ENCODE results near the gene TBX2. TPM values are rescaled to one million over a fixed set of nuclear protein-coding genes. Genes with fewer than 3 reads are reported as not detected.
"Not testable (repeated sequence)": the region's sequence is repeated elsewhere in the genome, so short reads cannot be mapped to it uniquely, and the experiment has no call there.

Gene TBX2
- not detected for polyA plus RNA-seq

- peak within 1 kb of the TSS in 1 of 6 donors; percentile 19 for H3K27ac Mint-ChIP-seq
These were observed at the start of gene TBX2 for GRCh38 chr17:61399131-61400065. TSS of gene TBX2 (plus strand) at chr17:61399843. CDS start at chr17:61400177, 334 bp downstream.

GRCh38 chr17:61351745-61352407 lies 47.8 kb upstream of the TBX2 start:
- H3K27ac Mint-ChIP-seq, result no peak overlapping the region
- H3K4me1 Mint-ChIP-seq, result no peaks in the 10 kb centered on the region
- H3K36me3 Mint-ChIP-seq, result peaks cover 0 to 4% (median 0%) of the 10 kb centered on the region in 3 donors
- no peak overlapping the region for H3K4me3 Mint-ChIP-seq
- no peaks in the 10 kb centered on the region for H3K9me3 Mint-ChIP-seq
- DNase-seq, result no peak
- H3K27me3 Mint-ChIP-seq (ENCODE audit: low read depth in 3 of 3), result peaks cover 0 to 2% (median 0%) of the 10 kb centered on the region in 3 donors

More at GRCh38 chr17:61399131-61400065, at the start of gene TBX2:
- Mint-ChIP-seq H3K4me3 (peak within 1 kb of the TSS; percentile 45 to 84 (median 64)), H3K4me1 (peaks cover 31% of the 10 kb centered on the region in 2 donors), H3K27me3 (ENCODE audit: low read depth in 3 of 3) (peaks cover 24 to 51% (median 36%) of the 10 kb centered on the region in 3 donors), H3K9me3 (peaks cover 0 to 2% (median 0%) of the 10 kb centered on the region in 6 donors), H3K36me3 (no peaks in the 10 kb centered on the region)
- no peak for DNase-seq

- Mint-ChIP-seq H3K27ac (no peak overlapping the region), H3K4me3 (no peak overlapping the region), H3K4me1 (no peaks in the 10 kb centered on the region)
These were observed 47.3 kb upstream of the TBX2 start for GRCh38 chr17:61352408-61352770.

GRCh38 chr17:61352781-61353491 lies 46.7 kb upstream of the TBX2 start:
- peaks cover 0 to 4% (median 0%) of the 10 kb centered on the region in 3 donors for H3K36me3 Mint-ChIP-seq
- no peak overlapping the region for H3K27ac Mint-ChIP-seq
- H3K27me3 Mint-ChIP-seq (ENCODE audit: low read depth in 3 of 3), result no peaks in the 10 kb centered on the region
- no peak for DNase-seq
- H3K4me1 Mint-ChIP-seq, result no peaks in the 10 kb centered on the region
- H3K4me3 Mint-ChIP-seq, result no peak overlapping the region
- no peaks in the 10 kb centered on the region for H3K9me3 Mint-ChIP-seq

More at GRCh38 chr17:61352408-61352770, 47.3 kb upstream of the TBX2 start:
- Mint-ChIP-seq H3K9me3 (no peaks in the 10 kb centered on the region), H3K27me3 (ENCODE audit: low read depth in 3 of 3) (peaks cover 0 to 2% (median 0%) of the 10 kb centered on the region in 3 donors), H3K36me3 (peaks cover 0 to 4% (median 0%) of the 10 kb centered on the region in 3 donors)
- DNase-seq, result no peak

- DNase-seq, result no peak
- H3K9me3 Mint-ChIP-seq, result no peaks in the 10 kb centered on the region
- peaks cover 0 to 4% (median 0%) of the 10 kb centered on the region in 3 donors for H3K36me3 Mint-ChIP-seq
- no peak overlapping the region for H3K27ac Mint-ChIP-seq
- H3K4me1 Mint-ChIP-seq, result no peaks in the 10 kb centered on the region
- no peak overlapping the region for H3K4me3 Mint-ChIP-seq
- no peaks in the 10 kb centered on the region for H3K27me3 Mint-ChIP-seq (ENCODE audit: low read depth in 3 of 3)
These were observed 46.0 kb upstream of the TBX2 start for GRCh38 chr17:61353615-61354014.

GRCh38 chr17:61354895-61355874 lies 44.5 kb upstream of the TBX2 start:
- DNase-seq, result no peak
- peaks cover 0 to 2% (median 0%) of the 10 kb centered on the region in 3 donors for H3K27me3 Mint-ChIP-seq (ENCODE audit: low read depth in 3 of 3)
- peaks cover 0 to 4% (median 0%) of the 10 kb centered on the region in 3 donors for H3K36me3 Mint-ChIP-seq
- no peaks in the 10 kb centered on the region for H3K9me3 Mint-ChIP-seq
- no peak overlapping the region for H3K4me3 Mint-ChIP-seq
- H3K27ac Mint-ChIP-seq, result no peak overlapping the region
- no peaks in the 10 kb centered on the region for H3K4me1 Mint-ChIP-seq

- H3K27me3 Mint-ChIP-seq (ENCODE audit: low read depth in 3 of 3); DNase-seq; H3K36me3 Mint-ChIP-seq; H3K9me3 Mint-ChIP-seq; H3K27ac Mint-ChIP-seq; H3K4me1 Mint-ChIP-seq; H3K4me3 Mint-ChIP-seq: not testable (repeated sequence)
These were observed 42.6 kb upstream of the TBX2 start for GRCh38 chr17:61357061-61357460.

- not testable (repeated sequence) for H3K27ac Mint-ChIP-seq; H3K4me3 Mint-ChIP-seq; H3K4me1 Mint-ChIP-seq; DNase-seq; H3K9me3 Mint-ChIP-seq; H3K27me3 Mint-ChIP-seq (ENCODE audit: low read depth in 3 of 3); H3K36me3 Mint-ChIP-seq
These were observed 40.1 kb upstream of the TBX2 start for GRCh38 chr17:61359513-61359912.

- H3K9me3 Mint-ChIP-seq, result no peaks in the 10 kb centered on the region
- no peaks in the 10 kb centered on the region for H3K36me3 Mint-ChIP-seq
- H3K27me3 Mint-ChIP-seq (ENCODE audit: low read depth in 3 of 3), result peaks cover 0 to 4% (median 2%) of the 10 kb centered on the region in 3 donors
- no peak for DNase-seq
- no peak overlapping the region for H3K4me3 Mint-ChIP-seq
- no peak overlapping the region for H3K27ac Mint-ChIP-seq
- no peaks in the 10 kb centered on the region for H3K4me1 Mint-ChIP-seq
These were observed 39.2 kb upstream of the TBX2 start for GRCh38 chr17:61360318-61360943.

- DNase-seq, result no peak
- Mint-ChIP-seq H3K27ac (no peak overlapping the region), H3K27me3 (ENCODE audit: low read depth in 3 of 3) (peaks cover 0 to 4% (median 2%) of the 10 kb centered on the region in 3 donors), H3K9me3 (no peaks in the 10 kb centered on the region), H3K4me1 (no peaks in the 10 kb centered on the region), H3K4me3 (no peak overlapping the region), H3K36me3 (no peaks in the 10 kb centered on the region)
These were observed 38.6 kb upstream of the TBX2 start for GRCh38 chr17:61361084-61361483.

GRCh38 chr17:61362396-61362795 lies 37.2 kb upstream of the TBX2 start:
- no peaks in the 10 kb centered on the region for H3K36me3 Mint-ChIP-seq
- peaks cover 1 to 4% (median 2%) of the 10 kb centered on the region in 3 donors for H3K27me3 Mint-ChIP-seq (ENCODE audit: low read depth in 3 of 3)

GRCh38 chr17:61362852-61363600 lies 36.6 kb upstream of the TBX2 start:
- no peak overlapping the region for H3K4me3 Mint-ChIP-seq

More at GRCh38 chr17:61362396-61362795, 37.2 kb upstream of the TBX2 start:
- H3K4me1 Mint-ChIP-seq, result no peaks in the 10 kb centered on the region
- DNase-seq, result no peak
- H3K9me3 Mint-ChIP-seq, result no peaks in the 10 kb centered on the region
- H3K4me3 Mint-ChIP-seq, result no peak overlapping the region
- no peak overlapping the region for H3K27ac Mint-ChIP-seq

More at GRCh38 chr17:61362852-61363600, 36.6 kb upstream of the TBX2 start:
- H3K9me3 Mint-ChIP-seq, result no peaks in the 10 kb centered on the region
- H3K36me3 Mint-ChIP-seq, result no peaks in the 10 kb centered on the region
- no peaks in the 10 kb centered on the region for H3K4me1 Mint-ChIP-seq
- peaks cover 1 to 5% (median 2%) of the 10 kb centered on the region in 3 donors for H3K27me3 Mint-ChIP-seq (ENCODE audit: low read depth in 3 of 3)
- H3K27ac Mint-ChIP-seq, result no peak overlapping the region
- no peak for DNase-seq
